NB4 (cell line): ENCODE measurements around the gene LSG1.

ENCODE experiments used
- CTCF ChIP-seq: IDR thresholded peaks from one replicate; pipeline ENCODE4 v1.5.1; 2012; ENCODE audit warnings: low read depth, low read length
- MAX ChIP-seq: IDR thresholded peaks from 2 replicates; pipeline ENCODE4 v1.6.1; 2011; ENCODE audit warnings: low read depth, low read length
- MYC ChIP-seq: IDR thresholded peaks from 2 replicates; pipeline ENCODE4 v1.6.1; 2011; ENCODE audit warnings: low read depth, low read length
- POLR2A ChIP-seq: IDR thresholded peaks from 2 replicates; pipeline ENCODE4 v1.6.1; 2011; ENCODE audit warnings: mild to moderate bottlenecking; ENCODE audit not compliant: insufficient read length; ENCODE audit errors: extremely low read depth

GRCh38 chr3:194609601-194610000, 62.4 kb downstream of the LSG1 start:
- TF ChIP-seq CTCF (no peak), MYC (no peak), POLR2A (no peak), MAX (no peak)
